Raji (cell line): ENCODE results near the gene SCRN2.

ENCODE experiments used
- POLR2A ChIP-seq: IDR thresholded peaks from 2 replicates; pipeline ENCODE4 v1.6.1; 2011; ENCODE audit warnings: low read depth, low read length, control low read depth; ENCODE audit not compliant: insufficient read depth

SCRN2 gene

GRCh38 chr17:47840742-47841487, at the start of gene SCRN2:
Gene SCRN2 (minus strand): TSS chr17:47841273. CDS start chr17:47840843, 430 bp downstream.
- peak; percentile 57; the same call in 1 of the 2 replicates for TF ChIP-seq POLR2A

GRCh38 chr17:47889734-47890529, 48.9 kb upstream of the SCRN2 start:
- TF ChIP-seq POLR2A: no peak

- TF ChIP-seq POLR2A: no peak
These were observed 47.2 kb upstream of the SCRN2 start for GRCh38 chr17:47888293-47888692.

GRCh38 chr17:47884905-47885730, 44.0 kb upstream of the SCRN2 start:
- no peak for TF ChIP-seq POLR2A

GRCh38 chr17:47884427-47884740, 43.3 kb upstream of the SCRN2 start:
- TF ChIP-seq POLR2A: no peak

GRCh38 chr17:47883589-47884426, 42.7 kb upstream of the SCRN2 start:
- no peak for TF ChIP-seq POLR2A

GRCh38 chr17:47882695-47883588, 41.9 kb upstream of the SCRN2 start:
- TF ChIP-seq POLR2A: no peak

GRCh38 chr17:47882247-47882646, 41.2 kb upstream of the SCRN2 start:
- TF ChIP-seq POLR2A: no peak

GRCh38 chr17:47879776-47880454, 38.8 kb upstream of the SCRN2 start:
- no peak for TF ChIP-seq POLR2A

GRCh38 chr17:47879028-47879585, 38.0 kb upstream of the SCRN2 start:
- TF ChIP-seq POLR2A: no peak

- no peak for TF ChIP-seq POLR2A
These were observed 37.3 kb upstream of the SCRN2 start for GRCh38 chr17:47878203-47879027.
